Retinal pigment epithelial cell (primary cell): ENCODE data around the gene PLXNA4.

Experiments used
- DNase-seq: peaks from one replicate; pipeline ENCODE4 v3.0.0-alpha.2; 2010; ENCODE audit warnings: low read depth
- H3K4me3 ChIP-seq: 2 replicates; pipeline ENCODE4 v1.5.1; 2011; ENCODE audit warnings: mild to moderate bottlenecking, low read length, control low read depth, moderate library complexity
- TF ChIP-seq, protein P1 (sequence below): conservative IDR thresholded peaks from 2 replicates; pipeline ENCODE4 v1.5.1; 2011; ENCODE audit warnings: low read depth, low read length, control low read depth, inconsistent platforms

Gene PLXNA4

DNA sequence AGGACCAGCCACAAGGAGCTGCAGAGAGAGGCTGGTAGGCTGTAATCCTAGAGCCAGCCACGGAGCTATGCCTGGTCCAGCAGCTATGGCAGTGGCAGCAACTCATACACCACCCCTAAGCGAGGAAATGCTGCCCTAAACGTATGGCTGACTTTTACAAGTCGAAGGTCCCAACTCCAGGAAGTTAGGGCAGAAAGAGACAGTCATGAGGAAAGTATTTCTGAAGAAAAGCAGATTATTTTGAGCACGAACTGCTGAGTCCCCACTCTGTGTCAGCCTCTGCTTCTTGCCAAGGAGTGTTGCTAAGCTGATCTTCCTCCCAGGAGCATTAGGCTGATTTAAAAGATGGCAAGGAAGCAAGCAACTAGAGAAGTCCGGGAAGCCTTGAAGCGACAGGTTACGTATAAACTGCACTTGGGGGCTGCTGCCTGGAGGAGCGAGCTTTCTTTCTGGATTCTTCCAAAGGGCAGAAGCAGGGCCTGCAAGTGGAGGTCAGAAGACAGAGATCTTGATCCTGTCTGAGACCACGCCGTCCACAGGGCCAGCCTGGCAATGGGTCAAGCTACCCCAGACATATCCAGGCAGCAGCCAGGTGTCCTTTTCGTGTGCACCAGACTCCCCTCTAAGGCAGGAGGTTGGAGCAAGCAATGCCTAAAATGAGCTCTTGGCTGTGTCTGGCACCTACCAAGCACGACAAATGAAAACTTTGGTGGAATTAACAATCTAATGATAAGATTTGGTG, 39.4 kb downstream of the PLXNA4 start:
- TF ChIP-seq, protein P1, sequence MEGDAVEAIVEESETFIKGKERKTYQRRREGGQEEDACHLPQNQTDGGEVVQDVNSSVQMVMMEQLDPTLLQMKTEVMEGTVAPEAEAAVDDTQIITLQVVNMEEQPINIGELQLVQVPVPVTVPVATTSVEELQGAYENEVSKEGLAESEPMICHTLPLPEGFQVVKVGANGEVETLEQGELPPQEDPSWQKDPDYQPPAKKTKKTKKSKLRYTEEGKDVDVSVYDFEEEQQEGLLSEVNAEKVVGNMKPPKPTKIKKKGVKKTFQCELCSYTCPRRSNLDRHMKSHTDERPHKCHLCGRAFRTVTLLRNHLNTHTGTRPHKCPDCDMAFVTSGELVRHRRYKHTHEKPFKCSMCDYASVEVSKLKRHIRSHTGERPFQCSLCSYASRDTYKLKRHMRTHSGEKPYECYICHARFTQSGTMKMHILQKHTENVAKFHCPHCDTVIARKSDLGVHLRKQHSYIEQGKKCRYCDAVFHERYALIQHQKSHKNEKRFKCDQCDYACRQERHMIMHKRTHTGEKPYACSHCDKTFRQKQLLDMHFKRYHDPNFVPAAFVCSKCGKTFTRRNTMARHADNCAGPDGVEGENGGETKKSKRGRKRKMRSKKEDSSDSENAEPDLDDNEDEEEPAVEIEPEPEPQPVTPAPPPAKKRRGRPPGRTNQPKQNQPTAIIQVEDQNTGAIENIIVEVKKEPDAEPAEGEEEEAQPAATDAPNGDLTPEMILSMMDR = no peak
- H3K4me3 ChIP-seq = no peak overlapping the region
- peak; percentile 48 for DNase-seq

DNA sequence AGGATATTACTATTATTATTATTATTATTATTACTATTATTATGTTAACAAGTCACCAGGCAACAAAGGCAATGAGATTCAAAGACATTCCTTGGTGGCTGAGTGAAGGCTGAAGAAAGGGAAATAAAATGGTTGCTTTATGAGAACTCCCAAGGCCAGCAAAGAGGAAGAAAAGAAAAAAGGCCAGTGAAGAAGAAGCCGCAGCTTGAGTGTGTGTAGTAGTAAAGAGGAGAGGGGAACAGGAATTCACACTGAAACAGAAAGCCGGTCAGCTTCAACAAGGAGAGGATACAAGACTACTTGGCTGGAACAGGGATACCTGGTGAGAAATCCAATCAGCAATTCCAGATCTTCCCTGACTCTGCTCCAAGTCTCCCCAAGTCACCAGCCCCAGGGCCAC, 42.4 kb downstream of the PLXNA4 start:
- TF ChIP-seq, protein P1 = no peak
- no peak for DNase-seq
- H3K4me3 ChIP-seq = no peak overlapping the region

DNA sequence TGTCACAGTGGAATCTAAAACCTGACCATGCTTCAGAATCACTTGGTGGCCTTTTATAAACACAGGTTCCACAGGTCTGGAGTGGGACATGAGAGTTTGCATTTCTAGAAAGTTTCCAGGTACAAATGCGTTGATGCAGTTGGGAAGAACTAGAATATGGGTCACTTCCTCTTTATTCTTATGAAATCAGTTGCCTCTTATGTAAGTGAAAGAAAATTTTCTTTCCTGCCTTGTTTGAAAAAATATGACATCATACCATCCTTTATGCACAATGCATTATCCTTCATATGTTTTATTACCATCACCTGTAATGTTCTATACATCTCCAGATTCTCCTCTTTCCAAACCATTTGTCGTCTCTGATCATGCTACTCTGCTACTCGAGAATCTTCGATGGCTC, 44.0 kb downstream of the PLXNA4 start:
- no peak for DNase-seq
- H3K4me3 ChIP-seq = no peak overlapping the region
- TF ChIP-seq, protein P1 = no peak

DNA sequence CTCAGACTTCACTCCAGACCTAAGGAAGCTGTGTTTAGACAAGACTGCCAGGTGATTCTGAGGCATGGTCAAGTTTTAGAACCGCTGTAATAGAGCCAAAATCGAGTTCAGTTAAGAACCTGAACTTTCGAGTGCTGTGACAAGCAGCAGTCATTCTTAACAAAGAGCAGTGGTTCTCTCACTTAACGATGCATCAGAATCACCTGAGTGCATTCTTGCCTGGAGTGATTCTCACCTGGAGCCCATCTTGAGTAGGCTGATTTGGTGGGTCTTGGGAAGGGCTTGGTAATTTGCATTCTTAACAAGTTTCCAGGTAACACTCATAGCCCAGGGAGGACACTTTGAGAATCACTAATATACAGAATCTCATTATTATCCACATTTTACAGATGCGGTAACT, 44.7 kb downstream of the PLXNA4 start:
- TF ChIP-seq, protein P1 = no peak
- no peak for DNase-seq
- H3K4me3 ChIP-seq = no peak overlapping the region

DNA sequence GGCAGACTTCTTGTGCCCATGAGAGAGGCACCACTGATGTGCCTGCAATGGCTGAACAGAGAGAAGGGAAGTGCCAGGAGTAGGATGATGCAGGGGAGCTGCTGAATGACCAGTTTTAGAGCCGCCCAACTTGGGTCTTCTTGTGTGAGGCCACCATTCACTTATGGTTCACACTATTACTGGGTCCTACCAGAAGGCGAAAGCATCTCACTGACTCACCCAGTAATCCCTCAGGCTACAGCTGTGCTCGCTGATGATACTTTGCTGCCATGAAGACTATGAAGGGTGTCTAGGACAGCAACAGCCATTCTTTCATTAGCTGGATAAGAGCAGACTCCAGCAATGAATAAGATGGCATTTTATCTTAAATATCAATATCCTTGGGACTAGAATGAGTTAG, 47.6 kb downstream of the PLXNA4 start:
- TF ChIP-seq, protein P1 = no peak
- no peak for DNase-seq
- no peak overlapping the region for H3K4me3 ChIP-seq

DNA sequence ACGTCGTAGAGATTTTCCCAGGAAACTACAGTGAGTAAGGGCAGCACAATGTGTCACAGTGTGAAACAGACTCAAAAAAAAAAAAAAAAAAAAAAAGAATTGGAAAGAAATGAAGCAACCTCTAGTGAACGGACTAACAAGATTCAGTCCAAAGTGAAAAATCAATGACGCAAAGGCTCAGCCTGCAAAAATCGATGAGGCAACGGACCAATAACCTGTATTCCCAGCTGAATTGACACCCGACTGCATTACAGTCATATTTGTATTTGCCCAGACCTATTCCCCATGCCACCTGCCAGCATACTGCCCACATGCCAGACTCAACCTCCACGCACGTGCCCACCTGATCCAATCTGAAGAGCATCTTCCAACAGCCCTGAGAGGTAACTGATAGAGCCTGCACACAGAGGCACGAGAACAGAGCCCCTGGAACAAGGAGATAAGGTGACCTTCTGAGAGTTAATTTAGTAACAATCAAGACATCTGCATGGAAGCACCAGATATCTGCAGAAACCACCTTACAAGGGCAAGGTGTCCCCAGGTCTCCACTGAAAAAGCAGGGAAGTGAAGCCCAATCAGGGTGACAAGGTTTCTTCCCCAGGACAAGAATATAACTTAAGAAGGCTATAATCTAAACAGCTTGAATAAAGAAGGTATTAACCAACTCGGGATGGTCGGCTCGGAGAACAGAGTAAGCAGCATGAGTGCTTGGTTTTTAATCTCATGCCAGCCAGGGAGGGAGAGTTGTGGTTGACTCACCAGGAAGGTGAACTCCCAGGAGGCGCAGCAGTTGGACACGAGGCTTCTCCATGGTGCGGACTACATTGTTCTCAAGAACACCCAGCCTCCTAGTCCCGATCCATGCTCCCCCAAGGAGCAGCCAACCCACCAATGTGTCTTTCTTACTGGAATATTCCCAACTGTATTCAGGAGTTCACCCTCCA, 48.5 kb downstream of the PLXNA4 start:
- TF ChIP-seq, protein P1 = no peak
- no peak overlapping the region for H3K4me3 ChIP-seq
- no peak for DNase-seq
